Endometrial microvascular endothelial cells (primary cell): ENCODE data around the gene LBH. TPM values are rescaled to one million over a fixed set of nuclear protein-coding genes. Genes with fewer than 3 reads are reported as not detected.

Source experiments
- in situ Hi-C: cut with HindIII; loops from 2 replicates; pipeline ENCODE4 v1.10.0; 2017; ENCODE audit warnings: low sequenced_read_pairs, low pct_unique_long_range_greater_than_20kb; ENCODE audit errors: inconsistent ontology term
- total RNA-seq: library from RNA; depleted of rRNA; stranded (reverse); fragments of >200 nt; gene quantifications from one replicate; pipeline ENCODE4 v1.2.3, GENCODE V29; 2015; ENCODE audit errors: inconsistent ontology term

The LBH gene
- 4.5 TPM for total RNA-seq

- in situ Hi-C loops = loop anchor here (25.0 kb wide), 1 partner anchor 206 kb away; the partner anchor contains the start of gene LCLAT1
Measured at GRCh38 chr2:30231212-30231995, at the start of gene LBH. LBH (plus strand) TSS chr2:30231534; CDS start chr2:30231739, 205 bp downstream.

- in situ Hi-C loops = no loop called here
Measured at GRCh38 chr2:30184035-30184434, 47.3 kb upstream of the LBH start.

- in situ Hi-C loops = no loop called here
Measured at GRCh38 chr2:30185178-30185577, 46.2 kb upstream of the LBH start.

GRCh38 chr2:30188292-30188691 lies 43.0 kb upstream of the LBH start:
- in situ Hi-C loops = no loop called here

GRCh38 chr2:30190637-30191036 lies 40.7 kb upstream of the LBH start:
- in situ Hi-C loops = no loop called here

GRCh38 chr2:30191107-30191506 lies 40.2 kb upstream of the LBH start:
- in situ Hi-C loops = no loop called here

GRCh38 chr2:30191819-30192271 lies 39.5 kb upstream of the LBH start:
- in situ Hi-C loops = no loop called here

GRCh38 chr2:30192314-30192713 lies 39.0 kb upstream of the LBH start:
- in situ Hi-C loops = no loop called here

- in situ Hi-C loops = no loop called here
Measured at GRCh38 chr2:30193104-30193681, 38.1 kb upstream of the LBH start.

- in situ Hi-C loops = no loop called here
Measured at GRCh38 chr2:30194421-30194820, 36.9 kb upstream of the LBH start.

- in situ Hi-C loops = no loop called here
Measured at GRCh38 chr2:30195016-30195415, 36.3 kb upstream of the LBH start.

GRCh38 chr2:30197570-30198192 lies 33.7 kb upstream of the LBH start:
- in situ Hi-C loops = no loop called here

GRCh38 chr2:30201990-30202389 lies 29.3 kb upstream of the LBH start:
- in situ Hi-C loops = no loop called here

GRCh38 chr2:30203156-30203555 lies 28.2 kb upstream of the LBH start:
- in situ Hi-C loops = no loop called here

- in situ Hi-C loops = no loop called here
Measured at GRCh38 chr2:30204281-30204680, 27.1 kb upstream of the LBH start.

GRCh38 chr2:30205456-30205855 lies 25.9 kb upstream of the LBH start:
- in situ Hi-C loops = no loop called here

- in situ Hi-C loops = no loop called here
Measured at GRCh38 chr2:30206461-30207430, 24.6 kb upstream of the LBH start.

GRCh38 chr2:30208453-30208852 lies 22.9 kb upstream of the LBH start:
- in situ Hi-C loops = no loop called here

GRCh38 chr2:30209227-30209626 lies 22.1 kb upstream of the LBH start:
- in situ Hi-C loops = no loop called here
